ENCODE measurements around the gene CDK4. TPM values are rescaled to one million over a fixed set of nuclear protein-coding genes. Genes with fewer than 3 reads are reported as not detected.

The CDK4 gene
- total RNA-seq, 1 donor from 2014 or later = 120 TPM

DNA sequence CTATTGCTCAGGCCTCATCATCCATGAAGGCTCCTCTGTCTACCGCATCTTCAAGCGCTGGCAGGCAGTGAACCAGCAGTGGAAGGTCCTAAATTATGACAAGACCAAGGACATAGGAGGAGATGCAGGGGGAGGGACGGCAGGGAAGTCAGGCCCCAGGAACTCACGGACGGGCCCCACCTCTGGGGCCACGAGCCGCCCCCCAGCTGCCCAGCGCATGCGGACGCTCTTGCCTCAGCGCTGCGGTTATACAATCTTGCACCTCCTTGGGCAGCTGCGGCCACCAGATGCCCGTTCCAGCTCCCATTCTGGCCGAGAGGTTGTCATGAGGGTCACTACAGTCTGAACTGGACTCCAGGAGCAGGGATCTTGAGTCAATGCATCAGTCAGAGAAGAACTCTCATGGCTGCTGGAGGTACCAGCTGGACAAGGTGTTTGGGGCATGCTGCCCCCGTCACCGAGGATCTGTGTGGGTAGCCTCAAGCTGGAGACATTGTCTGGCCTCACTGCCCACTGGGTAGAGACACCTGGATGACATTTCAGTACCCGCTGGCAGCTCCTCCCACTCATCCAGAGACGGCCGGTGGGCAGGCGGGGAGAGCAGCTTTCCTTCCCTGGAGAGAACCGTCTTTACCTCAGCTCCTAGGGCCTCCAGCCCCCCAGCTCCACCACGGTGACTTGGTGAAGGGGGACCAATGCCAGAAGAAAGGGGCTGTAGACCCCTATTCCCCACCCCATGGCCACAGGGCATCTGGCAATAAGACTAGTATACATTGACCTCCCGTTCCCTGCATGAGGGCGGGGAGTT is 6.6 kb upstream of the CDK4 start:
- Mint-ChIP-seq H3K27ac (ENCODE audit: unreplicated experiment) (no peak overlapping the region), H3K4me3 (ENCODE audit: unreplicated experiment) (no peak overlapping the region), H3K4me1 (ENCODE audit: unreplicated experiment) (peaks cover 18% of the 10 kb centered on the region), H3K36me3 (ENCODE audit: low read depth, unreplicated experiment) (peaks cover 15% of the 10 kb centered on the region), H3K27me3 (ENCODE audit: unreplicated experiment) (peaks cover 30% of the 10 kb centered on the region), H3K9me3 (ENCODE audit: unreplicated experiment) (no peaks in the 10 kb centered on the region)
- TF ChIP-seq, protein P1, sequence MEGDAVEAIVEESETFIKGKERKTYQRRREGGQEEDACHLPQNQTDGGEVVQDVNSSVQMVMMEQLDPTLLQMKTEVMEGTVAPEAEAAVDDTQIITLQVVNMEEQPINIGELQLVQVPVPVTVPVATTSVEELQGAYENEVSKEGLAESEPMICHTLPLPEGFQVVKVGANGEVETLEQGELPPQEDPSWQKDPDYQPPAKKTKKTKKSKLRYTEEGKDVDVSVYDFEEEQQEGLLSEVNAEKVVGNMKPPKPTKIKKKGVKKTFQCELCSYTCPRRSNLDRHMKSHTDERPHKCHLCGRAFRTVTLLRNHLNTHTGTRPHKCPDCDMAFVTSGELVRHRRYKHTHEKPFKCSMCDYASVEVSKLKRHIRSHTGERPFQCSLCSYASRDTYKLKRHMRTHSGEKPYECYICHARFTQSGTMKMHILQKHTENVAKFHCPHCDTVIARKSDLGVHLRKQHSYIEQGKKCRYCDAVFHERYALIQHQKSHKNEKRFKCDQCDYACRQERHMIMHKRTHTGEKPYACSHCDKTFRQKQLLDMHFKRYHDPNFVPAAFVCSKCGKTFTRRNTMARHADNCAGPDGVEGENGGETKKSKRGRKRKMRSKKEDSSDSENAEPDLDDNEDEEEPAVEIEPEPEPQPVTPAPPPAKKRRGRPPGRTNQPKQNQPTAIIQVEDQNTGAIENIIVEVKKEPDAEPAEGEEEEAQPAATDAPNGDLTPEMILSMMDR (IDR thresholded peaks at IDR 0.05; ENCODE audit: unreplicated experiment) = no peak
- DNase-seq (ENCODE audit: low spot score) = no peak

- TF ChIP-seq, protein P1 (IDR thresholded peaks at IDR 0.05; ENCODE audit: unreplicated experiment) = no peak
Observed at GRCh38 chr12:57757771-57758170, 5.7 kb upstream of the CDK4 start.

GRCh38 chr12:57756406-57757341 is 4.6 kb upstream of the CDK4 start:
- peaks cover 29% of the 10 kb centered on the region for H3K27me3 Mint-ChIP-seq (ENCODE audit: unreplicated experiment)
- H3K4me1 Mint-ChIP-seq (ENCODE audit: unreplicated experiment) = peaks cover 26% of the 10 kb centered on the region
- no peaks in the 10 kb centered on the region for H3K9me3 Mint-ChIP-seq (ENCODE audit: unreplicated experiment)
- no peak overlapping the region for H3K27ac Mint-ChIP-seq (ENCODE audit: unreplicated experiment)
- H3K4me3 Mint-ChIP-seq (ENCODE audit: unreplicated experiment) = peak overlapping the region; percentile 81
- H3K36me3 Mint-ChIP-seq (ENCODE audit: low read depth, unreplicated experiment) = peaks cover 19% of the 10 kb centered on the region
- peak; percentile 79 for DNase-seq (ENCODE audit: low spot score)
- TF ChIP-seq, protein P1 (IDR thresholded peaks at IDR 0.05; ENCODE audit: unreplicated experiment) = peak; percentile 57

More at GRCh38 chr12:57757771-57758170, 5.7 kb upstream of the CDK4 start:
- no peak for DNase-seq (ENCODE audit: low spot score)
- peaks cover 18% of the 10 kb centered on the region for H3K36me3 Mint-ChIP-seq (ENCODE audit: low read depth, unreplicated experiment)
- peaks cover 22% of the 10 kb centered on the region for H3K4me1 Mint-ChIP-seq (ENCODE audit: unreplicated experiment)
- no peak overlapping the region for H3K27ac Mint-ChIP-seq (ENCODE audit: unreplicated experiment)
- H3K4me3 Mint-ChIP-seq (ENCODE audit: unreplicated experiment) = no peak overlapping the region
- peaks cover 26% of the 10 kb centered on the region for H3K27me3 Mint-ChIP-seq (ENCODE audit: unreplicated experiment)
- H3K9me3 Mint-ChIP-seq (ENCODE audit: unreplicated experiment) = no peaks in the 10 kb centered on the region

- TF ChIP-seq, protein P1 (IDR thresholded peaks at IDR 0.05; ENCODE audit: unreplicated experiment) = no peak
- H3K4me3 Mint-ChIP-seq (ENCODE audit: unreplicated experiment) = peak overlapping the region; percentile 81
- H3K27ac Mint-ChIP-seq (ENCODE audit: unreplicated experiment) = no peak overlapping the region
- peaks cover 35% of the 10 kb centered on the region for H3K27me3 Mint-ChIP-seq (ENCODE audit: unreplicated experiment)
- H3K4me1 Mint-ChIP-seq (ENCODE audit: unreplicated experiment) = peaks cover 34% of the 10 kb centered on the region
- no peaks in the 10 kb centered on the region for H3K9me3 Mint-ChIP-seq (ENCODE audit: unreplicated experiment)
- DNase-seq (ENCODE audit: low spot score) = no peak
- H3K36me3 Mint-ChIP-seq (ENCODE audit: low read depth, unreplicated experiment) = peaks cover 28% of the 10 kb centered on the region
Observed at GRCh38 chr12:57755454-57756372, 3.6 kb upstream of the CDK4 start.

Measured in endothelial cell (in vitro differentiated cells).